ENCODE data around the gene USP5.
"Not testable (repeated sequence)": the region's sequence is repeated elsewhere in the genome, so short reads cannot be mapped to it uniquely, and the experiment has no call there.

Gene USP5

DNA sequence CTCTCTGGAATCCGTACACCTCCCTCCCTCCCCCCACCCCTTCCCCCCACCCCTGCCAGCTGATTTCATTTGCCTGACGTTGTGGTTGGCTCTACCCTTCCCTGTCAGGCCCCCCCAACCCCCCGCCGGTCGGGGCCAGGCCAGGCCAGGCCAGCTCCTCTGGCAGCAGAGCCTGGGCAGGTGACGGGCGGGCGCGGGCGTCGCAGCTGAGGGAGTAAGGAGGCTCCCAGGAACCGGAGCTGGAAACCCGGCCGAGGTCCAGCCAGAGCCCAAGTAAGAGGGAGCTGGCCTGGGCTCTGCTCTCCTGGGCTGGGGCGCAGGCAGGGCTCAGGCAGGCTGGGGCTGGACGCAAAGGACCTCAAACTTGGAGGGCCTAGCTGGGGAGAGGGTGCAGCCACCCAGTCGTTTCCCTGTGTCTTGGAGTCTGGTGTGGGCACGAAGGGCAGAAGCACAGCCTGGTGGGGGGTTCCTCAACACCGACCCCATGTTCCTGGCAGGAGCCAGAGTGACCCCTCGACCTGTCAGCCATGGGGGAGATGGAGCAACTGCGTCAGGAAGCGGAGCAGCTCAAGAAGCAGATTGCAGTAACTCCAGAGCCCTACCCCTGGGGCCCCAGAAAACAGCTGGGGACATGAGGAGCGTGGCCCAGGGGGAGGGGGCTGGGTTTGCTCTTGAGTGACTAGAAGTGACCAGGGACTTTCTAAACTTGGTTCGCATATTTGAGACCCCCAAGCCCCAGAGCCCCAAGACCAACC is 11.0 kb upstream of the USP5 start, which contains the start of gene GNB3:
TSS of gene GNB3 (plus strand) at position 165 of the 755 bp plus-strand sequence. CDS start at position 528, 363 bp downstream.
- DNase-seq (ENCODE audit: low read depth): no peak

DNA sequence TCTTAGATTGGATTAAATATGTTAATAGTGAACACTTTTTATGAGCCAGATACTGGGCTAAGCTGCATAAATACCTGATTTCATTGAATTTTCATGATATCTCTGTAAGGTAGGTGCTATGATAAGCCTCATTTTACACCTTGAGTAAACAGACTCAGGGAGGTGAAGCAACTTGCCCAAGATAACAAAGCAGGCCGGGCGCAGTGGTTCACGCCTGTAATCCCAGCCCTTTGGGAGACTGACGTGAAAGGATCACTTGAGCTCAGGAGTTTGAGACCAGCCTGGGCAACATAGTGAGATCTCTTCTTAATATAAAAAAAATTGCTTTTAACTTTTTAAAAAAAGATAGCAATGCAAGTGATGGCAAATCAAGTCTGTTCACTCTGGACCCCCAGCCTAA is 9.9 kb upstream of the USP5 start:
- no peak for DNase-seq (ENCODE audit: low read depth)

DNA sequence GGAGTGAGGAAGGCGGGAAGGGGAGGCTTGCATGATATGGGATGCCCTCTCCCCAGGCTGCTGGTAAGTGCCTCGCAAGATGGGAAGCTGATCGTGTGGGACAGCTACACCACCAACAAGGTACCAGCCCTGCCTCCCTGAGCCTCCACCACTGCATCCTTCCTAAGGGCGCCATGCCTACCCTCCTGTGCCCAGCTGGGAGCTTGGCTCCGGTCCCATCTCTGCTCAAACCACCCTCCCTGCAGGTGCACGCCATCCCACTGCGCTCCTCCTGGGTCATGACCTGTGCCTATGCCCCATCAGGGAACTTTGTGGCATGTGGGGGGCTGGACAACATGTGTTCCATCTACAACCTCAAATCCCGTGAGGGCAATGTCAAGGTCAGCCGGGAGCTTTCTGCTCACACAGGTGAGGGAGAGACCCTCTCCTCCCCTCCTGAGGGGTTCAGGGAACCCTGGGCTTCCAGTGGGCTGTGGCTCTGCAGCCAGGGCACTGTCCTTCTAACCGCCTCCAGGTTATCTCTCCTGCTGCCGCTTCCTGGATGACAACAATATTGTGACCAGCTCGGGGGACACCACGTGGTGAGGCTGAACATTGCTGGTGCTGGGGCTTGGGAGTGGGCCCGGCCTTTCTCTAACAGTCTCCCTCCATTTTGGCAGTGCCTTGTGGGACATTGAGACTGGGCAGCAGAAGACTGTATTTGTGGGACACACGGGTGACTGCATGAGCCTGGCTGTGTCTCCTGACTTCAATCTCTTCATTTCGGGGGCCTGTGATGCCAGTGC is 8.6 kb upstream of the USP5 start:
- DNase-seq (ENCODE audit: low read depth): no peak

GRCh38 chr12:6845395-6845794 is 6.6 kb upstream of the USP5 start:
- DNase-seq (ENCODE audit: low read depth): no peak

- no peak for DNase-seq (ENCODE audit: low read depth)
Measured at GRCh38 chr12:6846316-6846869, 5.6 kb upstream of the USP5 start.

GRCh38 chr12:6847676-6848075 is 4.3 kb upstream of the USP5 start:
- no peak for DNase-seq (ENCODE audit: low read depth)

GRCh38 chr12:6849427-6849826 is 2.5 kb upstream of the USP5 start:
- DNase-seq (ENCODE audit: low read depth): no peak

GRCh38 chr12:6849976-6850560 is 1.9 kb upstream of the USP5 start:
- DNase-seq (ENCODE audit: low read depth): no peak

DNA sequence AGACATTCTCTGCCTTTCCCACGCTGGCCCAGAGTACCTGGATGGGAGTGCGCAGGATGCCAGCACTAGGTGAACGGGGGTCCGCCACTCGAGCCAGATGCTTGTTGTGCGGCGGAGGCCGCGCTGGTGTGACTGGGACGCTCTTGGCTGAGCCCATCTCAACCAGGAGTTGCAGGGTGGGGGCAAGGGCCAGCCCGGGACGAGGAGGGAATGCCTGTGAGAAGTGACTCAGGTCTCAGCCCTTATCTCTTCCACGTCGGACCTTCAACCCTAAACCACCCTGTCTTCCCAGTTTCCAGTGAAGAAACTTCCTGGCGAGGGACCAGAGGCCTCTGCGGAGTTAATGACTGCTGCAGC is 1.2 kb upstream of the USP5 start:
- peak; percentile 41 for DNase-seq (ENCODE audit: low read depth)

- DNase-seq (ENCODE audit: low read depth): peak; percentile 99
Measured at GRCh38 chr12:6851153-6851920, 613 bp upstream of the USP5 start, which contains the start of gene CDCA3. Gene CDCA3, minus strand, starts transcription at chr12:6851286. Its CDS starts 334 bp downstream, at chr12:6850952.

GRCh38 chr12:6852651-6853354 is 853 bp downstream of the USP5 start:
- peak; percentile 85 for DNase-seq (ENCODE audit: low read depth)

DNA sequence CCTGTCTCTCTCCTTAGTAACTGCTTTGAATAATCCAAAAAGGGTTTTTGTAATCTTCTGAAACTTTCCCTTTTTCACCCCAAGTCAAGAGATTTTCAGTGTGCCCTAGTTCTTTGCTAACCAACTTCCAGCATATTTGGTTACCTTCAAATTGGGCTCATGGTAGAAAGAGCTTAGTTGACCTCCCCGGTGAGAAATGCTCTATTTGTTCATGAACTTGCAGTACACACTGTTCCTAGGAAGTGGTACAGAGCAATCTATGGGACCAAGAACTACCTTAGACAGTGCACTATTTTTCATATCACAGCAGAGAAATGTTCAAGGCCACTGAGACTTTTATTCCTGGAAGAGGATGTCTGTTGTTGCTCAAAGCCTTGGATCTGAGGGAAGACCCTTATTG is 1.7 kb downstream of the USP5 start:
- DNase-seq (ENCODE audit: low read depth): no peak

- DNase-seq (ENCODE audit: low read depth): no peak
Measured at GRCh38 chr12:6854036-6854435, 2.1 kb downstream of the USP5 start.

DNA sequence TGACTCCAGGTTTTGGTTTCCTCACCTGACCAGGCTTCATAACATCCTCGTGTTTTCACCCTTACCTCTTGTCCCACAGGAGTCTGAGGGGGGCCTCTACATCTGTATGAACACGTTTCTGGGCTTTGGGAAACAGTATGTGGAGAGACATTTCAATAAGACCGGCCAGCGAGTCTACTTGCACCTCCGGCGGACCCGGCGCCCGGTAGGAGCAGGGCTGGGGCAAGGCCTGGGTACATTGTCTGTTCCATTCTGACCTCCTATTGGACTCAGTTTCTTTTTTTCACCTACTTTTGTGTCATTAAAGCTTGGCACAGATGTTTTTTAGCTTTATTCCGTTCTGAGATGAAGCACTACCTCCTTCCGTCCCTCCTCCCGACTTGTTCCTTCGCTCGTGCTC is 3.4 kb downstream of the USP5 start:
- no peak for DNase-seq (ENCODE audit: low read depth)

- DNase-seq (ENCODE audit: low read depth): no peak
Measured at GRCh38 chr12:6858799-6859198, 6.8 kb downstream of the USP5 start.

- no peak for DNase-seq (ENCODE audit: low read depth)
Measured at GRCh38 chr12:6860116-6860515, 8.2 kb downstream of the USP5 start.

GRCh38 chr12:6860942-6861341 is 9.0 kb downstream of the USP5 start:
- no peak for DNase-seq (ENCODE audit: low read depth)

DNA sequence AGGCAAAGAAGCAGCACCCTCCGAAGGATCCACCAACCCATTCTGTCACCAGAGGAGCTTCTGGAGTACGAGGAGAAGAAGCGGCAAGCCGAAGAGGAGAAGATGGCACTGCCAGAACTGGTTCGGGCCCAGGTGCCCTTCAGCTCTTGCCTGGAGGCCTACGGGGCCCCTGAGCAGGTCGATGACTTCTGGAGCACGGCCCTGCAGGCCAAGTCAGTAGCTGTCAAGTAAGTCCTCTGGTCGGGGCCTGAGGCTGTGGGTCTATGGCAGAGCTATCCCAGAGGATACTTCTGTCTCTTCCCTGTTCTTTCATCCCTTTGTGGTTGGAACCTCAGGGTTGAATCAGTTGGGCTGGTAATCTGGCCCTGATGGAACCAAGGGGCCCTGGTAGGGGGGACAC is 9.4 kb downstream of the USP5 start:
- DNase-seq (ENCODE audit: low read depth): no peak

GRCh38 chr12:6863033-6863432 is 11.1 kb downstream of the USP5 start:
- no peak for DNase-seq (ENCODE audit: low read depth)

- DNase-seq (ENCODE audit: low read depth): no peak
Measured at GRCh38 chr12:6863586-6864321, 11.8 kb downstream of the USP5 start.

DNA sequence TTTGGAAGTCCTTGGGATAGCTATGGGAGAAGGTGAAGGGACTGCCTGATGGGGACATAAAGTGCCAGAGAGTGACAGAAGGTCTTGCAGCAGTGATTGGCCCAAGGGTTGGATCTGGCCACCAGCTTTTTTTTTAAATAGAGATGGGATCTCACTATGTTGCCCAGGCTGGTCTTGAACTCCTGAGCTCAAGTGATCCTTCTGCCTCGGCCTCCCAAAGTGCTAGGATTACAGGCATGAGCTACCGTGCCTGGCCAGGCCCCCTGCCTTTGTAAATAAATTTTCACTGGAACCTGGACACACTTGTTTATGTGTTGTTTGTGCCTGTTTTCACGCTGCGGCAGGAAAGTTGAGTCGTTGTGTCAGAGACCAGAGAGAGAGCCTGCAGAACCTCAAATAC is 13.4 kb downstream of the USP5 start:
- DNase-seq (ENCODE audit: low read depth): not testable (repeated sequence)
